DOHH2 (cell line): ENCODE data around the gene CTSD.

Experiments used
- CTCF ChIP-seq: fragments of 200-600 bp; sonication (generic); IDR thresholded peaks from one replicate; pipeline ENCODE4 v1.5.1; 2014; ENCODE audit warnings: antibody characterized with exemption, mild to moderate bottlenecking, low read depth, low read length; ENCODE audit not compliant: poor library complexity, severe bottlenecking
- EZH2phosphoT487 ChIP-seq: fragments of 200-600 bp; sonication (generic); IDR thresholded peaks from 2 replicates; pipeline ENCODE4 v1.6.1; 2017; ENCODE audit warnings: borderline replicate concordance, mild to moderate bottlenecking, antibody characterized with exemption, low read length, moderate library complexity, mixed read lengths

DNA sequence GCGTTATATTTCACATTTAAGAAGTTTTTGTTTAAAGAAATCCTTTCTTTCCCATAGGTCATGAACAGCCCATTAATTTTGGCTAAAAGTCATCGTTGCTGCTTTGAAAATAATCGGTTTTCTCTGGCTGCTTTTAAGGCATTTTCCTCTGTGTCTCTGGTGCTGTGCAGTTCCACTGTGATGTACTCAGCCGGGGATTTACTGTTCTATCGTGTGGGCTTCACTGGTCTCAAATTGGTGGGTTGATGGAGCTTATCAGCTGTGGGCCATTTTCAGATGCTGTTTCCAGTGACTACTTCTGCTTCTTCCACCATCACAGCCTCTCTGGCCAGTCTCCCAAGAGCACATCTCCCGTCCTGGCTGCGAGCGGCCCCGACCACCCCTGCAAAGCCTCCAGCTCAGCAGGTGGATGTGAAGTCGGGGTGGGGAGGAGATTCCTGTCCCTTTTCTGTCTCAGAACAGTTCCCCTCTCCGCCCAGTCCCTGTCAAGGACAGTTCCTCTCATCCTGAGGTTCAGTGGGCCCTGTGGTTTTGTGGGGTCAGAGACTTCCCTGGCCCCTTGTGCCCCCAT, 33.6 kb downstream of the CTSD start:
- TF ChIP-seq CTCF = no peak
- no peak for TF ChIP-seq EZH2phosphoT487
